GM11168 (cell line): Measurements from ENCODE around the gene NFIX.

Experiments
- in situ Hi-C: fragments of 300-500 bp; cut with MboI; formaldehyde crosslinking; loops from one replicate; pipeline ENCODE4 v1.12.0; 2022; ENCODE audit warnings: low sequenced_read_pairs; ENCODE audit not compliant: unreplicated experiment

Gene NFIX

DNA sequence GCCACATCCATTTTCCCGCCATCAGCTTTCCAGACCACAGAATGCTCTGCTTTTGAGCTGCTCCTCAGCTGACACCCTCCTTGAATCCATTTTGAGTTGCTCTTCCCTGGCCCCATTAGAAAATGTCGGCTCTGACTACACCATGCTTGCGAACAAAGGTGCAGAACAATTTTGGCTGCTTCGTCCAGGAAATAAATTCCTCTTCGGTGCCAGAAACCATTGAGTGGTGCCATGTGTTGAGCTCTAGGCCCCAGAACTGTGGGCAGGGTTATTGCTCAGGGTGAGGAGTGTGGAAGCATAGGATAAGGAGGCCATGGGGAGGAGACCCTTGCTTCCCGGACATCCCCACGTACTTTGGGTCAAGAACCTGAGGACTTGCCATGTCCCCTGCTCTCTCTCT, 52.1 kb downstream of the NFIX start:
- in situ Hi-C loops: loop anchor here (10.0 kb wide), 1 partner anchor 47 kb away; no protein-coding TSS in a partner anchor

DNA sequence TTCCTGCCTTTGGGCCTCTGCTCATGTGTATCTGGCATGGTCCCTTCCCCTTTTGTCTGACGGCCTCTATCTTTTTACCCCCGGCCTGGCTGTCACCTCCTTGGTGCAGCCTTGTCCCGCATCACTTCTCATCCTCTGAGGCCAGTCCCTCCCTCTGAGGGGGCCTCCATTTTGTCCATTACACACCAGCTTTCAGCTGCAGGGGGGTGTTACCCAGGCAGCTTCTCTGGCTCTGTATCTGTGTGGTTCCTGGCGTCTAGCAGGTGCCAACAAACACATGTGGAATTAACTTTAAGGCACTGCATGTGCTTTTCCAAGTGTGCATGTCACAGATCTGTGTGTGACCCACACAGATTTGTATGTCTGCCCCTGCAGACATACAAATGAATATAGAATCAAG, 55.0 kb downstream of the NFIX start:
- in situ Hi-C loops: no loop called here

DNA sequence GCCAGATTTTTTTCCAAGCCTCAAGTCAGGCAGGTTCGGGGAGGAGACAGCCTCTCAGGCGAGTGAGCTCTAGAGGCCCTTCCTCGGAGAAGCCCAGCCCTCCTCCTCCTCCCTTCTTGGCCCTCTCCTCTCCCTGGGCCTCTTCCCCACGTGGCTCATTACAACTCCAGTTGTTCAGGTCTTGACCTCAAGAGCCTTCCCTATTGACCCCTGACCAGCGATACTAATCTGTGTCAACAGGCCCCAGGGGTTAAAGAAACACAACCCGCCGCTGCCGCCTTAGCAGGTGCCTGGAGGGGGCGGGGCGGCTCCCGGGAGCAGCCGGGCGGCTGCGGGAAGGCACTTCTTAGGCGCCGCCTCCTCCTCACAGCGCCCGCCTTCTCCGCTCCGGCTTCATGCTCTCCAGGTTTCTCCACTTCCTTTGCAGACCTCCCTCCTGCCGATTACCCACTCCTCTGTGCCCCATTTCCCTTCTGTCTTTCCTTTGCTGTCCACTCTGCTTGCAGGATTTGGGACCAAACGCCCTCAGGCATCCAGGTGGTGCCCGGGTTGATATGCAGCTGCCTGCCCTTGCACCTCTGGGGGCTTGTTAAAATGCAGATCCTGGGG, 56.4 kb downstream of the NFIX start:
- in situ Hi-C loops: no loop called here

DNA sequence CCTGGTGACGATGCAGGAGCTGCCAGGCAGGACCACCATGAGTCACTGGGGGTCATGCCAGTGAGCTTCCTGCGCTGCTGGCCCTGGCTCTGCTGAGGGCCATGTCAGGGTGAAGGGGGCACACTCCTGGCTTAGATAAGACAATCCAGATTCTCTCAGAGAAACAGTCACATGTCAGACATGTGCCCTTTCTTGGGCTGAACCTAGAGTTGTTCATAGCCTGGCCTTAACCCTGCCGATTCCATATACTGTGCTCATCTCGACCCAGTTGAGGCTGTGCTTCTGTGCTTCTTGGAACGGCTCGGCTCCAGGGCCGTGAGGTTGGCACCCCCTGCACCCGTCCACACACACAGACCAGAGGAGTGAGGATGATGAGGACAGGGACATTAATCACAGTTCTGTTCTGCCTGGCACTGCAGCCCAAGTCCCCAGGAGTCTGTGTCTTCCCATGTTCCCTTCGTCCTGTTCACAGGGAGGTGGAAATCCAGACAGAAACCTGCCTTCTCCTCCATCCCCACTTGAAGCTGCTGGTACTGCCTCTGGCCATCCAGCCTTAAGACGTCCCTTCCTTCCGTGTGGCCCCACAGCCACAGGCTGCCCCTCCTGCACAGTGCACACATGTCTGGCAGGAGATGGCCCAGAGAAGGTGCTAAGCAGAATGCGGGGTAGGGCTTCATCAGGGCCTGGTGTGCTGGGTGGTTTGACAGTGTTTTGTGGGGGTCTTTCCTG, 57.3 kb downstream of the NFIX start:
- in situ Hi-C loops: no loop called here

DNA sequence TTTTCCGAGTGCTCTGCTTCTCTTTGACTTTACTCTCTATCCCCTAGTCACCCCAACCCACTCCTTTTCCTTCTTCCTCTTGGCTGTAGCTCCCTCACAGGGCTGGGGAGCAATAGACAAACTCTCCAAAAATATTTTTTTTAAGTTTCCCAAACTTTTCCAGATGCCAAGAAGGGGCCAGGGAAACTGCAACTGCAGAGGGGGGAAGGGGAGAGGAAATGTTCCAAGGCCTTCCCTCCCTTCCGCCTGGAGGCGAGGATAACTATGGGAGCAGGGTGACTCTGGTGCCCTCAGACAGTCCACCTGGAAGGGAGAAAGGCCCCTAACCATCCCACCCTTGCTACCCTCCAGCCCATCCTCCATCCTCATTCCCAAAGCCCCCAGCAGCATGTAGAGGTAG, 58.0 kb downstream of the NFIX start:
- in situ Hi-C loops: no loop called here

DNA sequence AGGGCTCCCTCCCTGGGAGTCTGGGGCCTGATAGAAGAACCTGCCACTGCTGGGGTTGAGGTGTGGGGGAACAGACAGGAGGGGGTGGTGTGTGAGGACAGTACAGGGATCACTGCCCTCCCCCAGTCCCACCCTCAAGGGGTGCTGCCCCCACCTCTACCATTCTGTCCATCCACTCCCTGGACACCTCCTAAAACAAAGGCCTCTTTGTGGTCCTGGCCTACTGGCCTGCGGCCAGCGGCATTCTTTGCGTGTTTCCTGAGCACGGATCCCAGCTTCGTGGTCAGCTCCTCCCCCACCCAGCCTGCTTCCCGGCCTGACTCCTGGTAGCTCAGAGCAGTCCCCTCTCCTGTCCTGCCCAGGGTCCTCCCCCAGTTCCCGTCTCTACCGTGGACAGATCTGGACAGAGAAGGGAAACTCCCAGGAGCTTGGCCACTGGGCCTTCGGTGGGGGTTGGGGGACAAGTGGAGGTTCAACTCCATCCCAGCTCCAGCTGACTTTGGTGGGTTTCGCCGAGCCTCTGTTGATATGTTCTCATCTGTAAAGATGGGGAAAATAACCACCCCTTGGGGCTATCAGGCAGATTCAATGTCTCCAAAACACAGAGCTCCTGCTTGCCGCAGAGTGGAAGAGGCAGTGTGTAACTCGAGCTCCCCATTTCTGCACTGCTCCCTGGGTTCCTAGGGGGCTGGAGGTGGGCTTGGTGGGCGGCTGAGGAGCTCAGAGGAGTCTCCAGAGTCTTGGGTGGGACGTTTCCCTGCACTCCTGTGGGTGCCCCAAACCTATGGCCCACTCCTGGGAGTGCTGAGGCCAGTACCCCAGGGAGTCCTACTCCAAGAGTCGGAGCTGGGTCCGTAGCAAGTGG, 58.7 kb downstream of the NFIX start:
- in situ Hi-C loops: no loop called here

DNA sequence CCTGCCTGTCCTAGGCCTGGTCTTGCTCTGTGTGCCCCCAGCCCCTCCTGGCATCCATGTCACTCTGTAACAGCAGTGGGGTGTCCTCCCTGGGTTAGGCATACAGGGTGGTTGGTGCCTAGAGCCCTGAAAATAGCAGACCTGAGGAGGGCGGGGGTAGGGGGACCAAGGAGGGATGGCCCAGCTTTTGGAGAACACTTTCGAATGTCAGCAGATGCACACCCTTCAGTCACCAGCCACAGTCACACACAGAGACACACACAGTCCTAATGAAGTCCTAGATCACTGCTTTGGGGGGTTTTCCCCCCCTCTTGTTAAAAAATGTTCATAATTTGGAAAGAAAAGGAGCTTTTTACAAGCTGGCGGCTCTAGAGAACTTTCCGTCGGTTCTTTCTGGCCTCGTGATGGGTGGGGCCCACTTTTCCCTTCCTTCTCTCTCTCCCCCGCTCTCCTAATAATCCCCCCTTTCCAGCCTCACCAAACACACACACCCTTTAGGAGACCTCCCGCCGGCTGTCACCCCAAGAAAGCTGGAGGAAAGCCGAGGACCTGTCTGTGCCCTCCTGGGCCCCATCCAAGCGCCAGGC, 59.4 kb downstream of the NFIX start:
- in situ Hi-C loops: no loop called here

DNA sequence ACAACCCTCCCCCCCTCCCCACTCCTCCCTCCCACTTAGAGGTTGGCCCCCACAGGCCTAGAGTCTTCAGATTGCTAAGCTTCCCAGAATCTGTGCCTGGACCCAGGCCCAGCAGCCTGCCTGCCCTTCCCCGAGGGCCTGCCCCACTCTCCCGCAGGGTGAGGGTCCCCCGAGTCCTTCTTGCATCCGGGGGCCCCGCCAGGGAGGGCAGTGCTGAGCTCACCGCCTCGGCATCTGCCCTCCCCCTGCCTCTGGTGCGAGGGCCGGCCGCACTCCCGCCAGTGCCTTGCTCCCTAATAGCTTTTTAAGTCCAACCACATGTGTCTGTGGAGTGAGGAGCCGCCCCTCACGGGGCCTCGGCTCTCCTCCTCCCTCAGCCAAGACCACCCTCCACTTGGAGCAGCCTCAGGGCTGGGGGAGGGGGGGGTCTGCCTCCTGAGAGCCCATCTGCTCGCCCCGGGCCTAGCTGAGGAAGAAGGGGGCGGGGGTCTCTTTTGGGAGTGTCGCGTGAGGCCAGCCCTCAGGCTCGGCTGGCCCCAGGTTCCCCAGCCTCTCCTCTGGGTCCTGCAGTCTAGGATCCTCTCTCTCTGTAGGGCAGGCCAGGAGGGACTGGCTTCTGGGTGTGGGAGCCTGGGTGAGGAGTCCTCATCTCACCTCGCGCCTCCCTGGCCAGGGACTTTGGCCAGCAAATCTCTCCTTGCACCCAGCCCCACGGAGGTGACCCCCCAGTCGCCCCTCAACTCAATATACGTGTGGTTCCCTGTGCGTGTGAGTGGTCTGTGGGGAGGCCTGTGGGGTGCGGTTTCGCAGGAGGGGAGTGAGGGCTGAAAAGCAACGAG, 60.2 kb downstream of the NFIX start:
- in situ Hi-C loops: no loop called here

DNA sequence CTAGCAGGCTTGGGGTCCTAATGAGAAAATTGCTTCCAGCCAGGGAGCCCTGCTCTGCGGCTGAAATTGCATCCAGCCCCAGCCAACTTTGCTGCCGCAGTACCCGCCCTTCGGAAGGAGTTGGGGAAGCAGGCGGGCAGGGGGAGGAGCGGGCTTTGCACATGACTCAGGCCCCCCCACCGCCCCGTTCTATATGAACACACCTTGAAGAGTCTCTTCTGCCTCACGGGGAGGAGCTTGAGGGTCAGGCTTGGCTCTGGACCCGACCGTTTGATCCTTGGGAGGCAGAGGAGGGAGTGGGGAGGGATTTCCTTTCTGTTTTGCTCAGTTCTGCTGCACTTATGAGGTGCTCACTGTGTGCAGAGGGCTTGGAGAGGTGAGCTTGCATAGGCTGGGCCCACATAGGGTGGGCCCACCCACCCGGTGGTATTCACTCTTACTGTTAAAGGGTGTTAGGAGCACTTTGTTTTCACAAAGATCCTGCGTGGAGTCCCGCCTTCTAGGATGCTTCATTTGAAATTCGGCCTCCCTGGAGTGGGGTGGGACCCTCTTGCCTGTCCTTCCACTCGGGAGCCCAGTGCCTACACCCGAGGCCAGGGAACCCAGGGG, 60.9 kb downstream of the NFIX start:
- in situ Hi-C loops: no loop called here

DNA sequence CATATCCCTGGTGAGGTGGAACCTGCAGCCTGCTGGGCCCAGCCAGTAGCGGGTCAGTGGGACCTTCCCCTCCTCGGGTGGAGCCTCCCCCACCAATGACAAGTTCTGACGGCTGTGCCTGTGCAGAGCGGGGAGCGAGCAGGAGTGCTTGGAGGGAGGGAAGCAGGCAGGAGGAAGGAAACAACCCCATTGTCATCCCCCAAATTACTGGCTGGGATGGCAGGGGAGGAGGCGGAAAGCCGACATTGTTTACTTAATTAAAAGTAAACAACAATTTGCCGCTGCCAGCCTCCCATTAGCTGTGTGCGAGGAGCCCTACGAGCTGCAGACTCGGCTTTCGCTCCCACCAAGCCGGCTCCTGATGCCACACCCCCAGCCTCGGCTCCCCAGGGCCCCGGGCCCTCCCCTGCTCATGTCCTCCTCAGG, 61.9 kb downstream of the NFIX start:
- in situ Hi-C loops: no loop called here

DNA sequence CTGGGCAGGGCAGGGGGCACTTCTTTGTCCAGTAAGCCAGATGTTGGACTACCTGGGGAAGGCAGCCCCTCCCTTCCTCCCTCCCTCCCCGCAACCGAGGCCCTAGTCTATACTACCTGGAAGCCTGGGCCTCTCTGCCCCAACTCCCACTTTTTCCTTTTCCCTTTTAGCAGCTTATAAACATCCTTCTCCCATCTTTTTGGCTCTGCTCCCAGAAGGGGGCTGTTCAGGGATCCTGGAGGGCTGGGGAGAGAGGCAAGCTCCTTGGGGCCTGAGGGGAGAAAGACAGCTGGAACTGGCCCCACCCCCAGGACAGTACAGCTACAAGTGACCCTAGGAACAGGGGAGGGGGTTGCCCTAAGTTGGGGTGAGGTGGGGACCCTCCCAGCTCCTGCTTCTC, 62.5 kb downstream of the NFIX start:
- in situ Hi-C loops: no loop called here

DNA sequence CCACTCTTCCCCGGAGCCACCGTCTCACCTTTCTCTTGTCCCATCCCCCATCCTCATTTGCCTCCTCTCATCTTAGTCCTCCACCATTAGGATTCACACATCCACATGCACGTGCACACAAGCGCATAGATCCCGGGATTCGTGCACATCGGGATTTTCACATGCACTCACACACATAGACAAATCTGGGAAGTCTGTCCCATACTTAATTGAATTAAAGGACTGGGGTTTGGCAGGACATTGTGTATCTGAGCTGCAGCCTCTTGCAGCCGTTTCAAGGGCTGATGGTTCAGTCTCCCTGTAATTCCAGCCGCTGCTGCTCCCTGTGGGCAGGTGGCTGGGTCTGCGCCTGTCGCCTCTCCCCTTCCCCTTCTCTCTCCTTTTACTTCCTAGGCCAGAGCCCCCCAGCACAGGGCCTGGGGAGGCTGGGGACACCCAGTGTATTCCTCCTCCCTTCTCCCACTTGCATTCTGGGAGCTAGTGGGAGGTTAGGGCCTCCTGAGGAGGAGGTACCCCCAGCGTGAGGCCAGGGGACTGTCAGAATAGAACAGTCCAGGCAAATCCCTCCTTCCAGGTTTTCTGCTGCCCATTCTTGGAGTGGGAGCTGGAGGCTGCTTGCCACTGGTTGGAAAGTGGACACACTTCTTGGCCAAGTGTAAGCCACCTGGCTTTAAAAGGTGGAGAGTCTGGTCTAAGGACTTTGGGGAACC, 63.8 kb downstream of the NFIX start:
- in situ Hi-C loops: no loop called here

DNA sequence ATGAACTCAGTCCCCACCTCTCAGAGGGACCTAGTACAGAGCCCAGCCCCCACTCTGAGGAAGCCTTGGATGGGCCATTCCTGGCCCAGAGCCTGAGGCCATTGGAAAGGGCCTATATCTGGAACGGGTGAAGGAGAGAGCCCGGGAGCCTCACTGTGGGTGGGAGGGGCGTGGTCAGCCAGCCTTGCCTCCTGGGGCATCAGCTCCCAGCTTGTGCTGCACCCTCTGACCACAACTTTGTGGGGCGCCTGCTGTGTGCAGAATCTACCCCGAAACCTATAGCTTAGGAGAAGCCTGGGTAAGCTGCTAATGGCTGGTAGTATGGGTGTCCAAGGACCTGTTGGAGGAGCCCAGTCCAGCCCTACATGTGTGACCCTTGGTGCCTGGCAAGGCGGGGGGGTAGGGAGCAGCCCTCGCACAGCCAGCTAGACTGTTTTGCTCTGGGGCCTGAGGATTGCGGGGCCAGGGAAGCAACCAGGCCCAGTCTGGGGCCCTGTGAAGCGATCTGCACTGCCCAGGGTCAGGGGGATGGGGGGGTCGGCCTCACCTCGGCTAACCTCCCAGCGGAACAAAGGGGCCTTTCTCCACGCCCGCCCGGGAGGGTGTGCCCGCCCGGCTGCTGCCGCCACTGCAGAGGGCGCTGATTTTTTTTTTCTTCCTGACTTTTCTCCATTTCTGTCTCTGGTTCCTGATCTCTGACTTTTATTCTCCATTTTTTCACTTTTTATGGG, 65.1 kb downstream of the NFIX start:
- in situ Hi-C loops: no loop called here

DNA sequence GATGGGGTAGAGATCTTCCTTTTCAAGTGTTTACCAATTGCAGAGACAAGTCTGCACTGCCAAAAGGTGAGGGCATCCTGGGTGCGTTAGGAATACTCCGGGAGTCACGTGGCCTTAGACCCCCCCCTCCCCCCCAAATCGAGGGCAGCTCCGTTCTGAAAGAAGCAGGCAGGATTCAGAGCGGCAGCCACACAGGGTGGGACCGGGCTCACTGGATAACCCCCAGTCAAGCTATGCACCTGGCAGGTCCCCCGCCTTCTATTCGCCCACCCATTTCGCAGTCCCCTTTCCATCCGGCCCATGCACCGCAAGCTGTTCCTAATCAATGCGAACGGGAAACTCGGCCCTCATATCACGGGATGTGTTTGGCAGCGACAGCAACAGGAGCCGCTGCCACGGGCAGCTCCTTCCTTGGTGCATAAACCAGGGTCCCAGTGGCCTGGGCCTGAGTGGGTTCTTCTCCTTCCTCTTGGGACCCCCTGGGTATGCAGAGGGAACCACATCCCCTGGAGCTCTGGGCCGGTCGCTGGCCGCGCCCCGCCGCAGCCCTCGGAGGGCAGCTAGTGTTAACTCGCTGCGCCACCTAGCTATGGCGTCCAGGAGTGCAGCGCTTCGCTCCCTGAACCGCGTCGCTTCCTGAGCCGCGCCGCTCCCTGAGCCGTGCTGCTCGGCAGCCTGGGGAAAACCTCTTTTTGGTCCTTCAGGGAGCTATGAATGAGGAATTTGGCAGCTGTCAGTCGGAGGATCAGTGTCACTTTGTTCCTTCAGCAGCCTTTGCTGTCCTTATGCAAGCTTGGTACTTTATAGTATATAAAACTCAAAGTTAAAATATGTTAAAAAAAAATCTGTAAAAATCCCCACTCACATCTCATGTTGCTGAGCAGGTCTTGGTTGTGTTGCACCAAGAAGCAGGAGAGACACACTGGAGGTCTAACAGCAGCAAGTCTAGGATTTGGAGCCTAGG, 66.0 kb downstream of the NFIX start:
- in situ Hi-C loops: no loop called here

DNA sequence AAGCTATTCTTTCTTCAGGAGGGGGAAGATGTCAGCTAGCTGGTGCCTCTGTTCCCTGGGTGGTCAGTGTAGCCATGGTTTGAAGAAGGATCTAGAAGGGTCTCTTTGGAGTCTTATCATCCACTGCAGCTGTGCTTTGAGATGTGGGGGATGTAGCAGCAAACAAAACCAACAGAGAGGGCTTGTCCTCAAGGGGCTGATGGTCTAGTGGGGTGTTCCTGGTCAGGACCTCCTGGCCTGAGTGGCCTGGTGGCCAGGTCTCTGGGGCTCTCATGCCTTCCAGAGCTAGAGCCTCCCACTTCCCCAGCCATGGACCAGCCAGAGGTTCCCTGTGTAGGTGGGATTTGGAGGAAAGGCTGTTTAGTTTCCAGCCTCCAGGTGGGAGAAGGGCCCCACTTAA, 67.0 kb downstream of the NFIX start:
- in situ Hi-C loops: no loop called here

DNA sequence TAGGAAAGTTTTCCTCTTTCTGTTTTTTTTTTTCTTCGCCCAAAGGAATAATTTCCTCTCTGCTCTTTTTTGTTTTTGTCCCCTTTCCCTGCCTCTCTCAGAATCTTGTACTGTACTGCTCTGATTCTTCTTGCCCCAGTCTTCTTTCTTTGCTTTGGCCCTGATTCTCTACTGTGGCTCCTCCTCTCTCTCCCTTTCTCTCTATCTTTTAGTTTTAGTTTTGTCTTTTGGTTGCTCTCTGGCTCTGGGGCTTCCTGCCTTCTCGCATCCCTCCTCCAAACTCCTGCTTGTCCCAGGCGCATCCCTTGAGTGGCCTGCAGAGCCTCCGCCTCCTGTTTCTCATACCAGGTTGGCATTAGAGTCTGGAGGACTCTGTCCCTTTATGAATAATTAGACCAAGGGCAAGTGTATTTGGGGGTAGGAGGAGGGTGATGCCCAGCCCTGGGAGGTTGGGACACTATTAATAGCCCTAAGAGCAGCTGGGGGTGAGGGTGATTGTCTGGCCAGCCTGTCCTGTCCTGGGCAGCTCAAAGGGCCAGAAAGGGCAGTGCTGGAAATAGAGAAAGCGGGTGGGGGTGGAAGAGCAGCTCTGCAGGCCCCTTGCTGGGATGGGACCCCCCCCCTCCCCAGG, 68.3 kb downstream of the NFIX start:
- in situ Hi-C loops: no loop called here

DNA sequence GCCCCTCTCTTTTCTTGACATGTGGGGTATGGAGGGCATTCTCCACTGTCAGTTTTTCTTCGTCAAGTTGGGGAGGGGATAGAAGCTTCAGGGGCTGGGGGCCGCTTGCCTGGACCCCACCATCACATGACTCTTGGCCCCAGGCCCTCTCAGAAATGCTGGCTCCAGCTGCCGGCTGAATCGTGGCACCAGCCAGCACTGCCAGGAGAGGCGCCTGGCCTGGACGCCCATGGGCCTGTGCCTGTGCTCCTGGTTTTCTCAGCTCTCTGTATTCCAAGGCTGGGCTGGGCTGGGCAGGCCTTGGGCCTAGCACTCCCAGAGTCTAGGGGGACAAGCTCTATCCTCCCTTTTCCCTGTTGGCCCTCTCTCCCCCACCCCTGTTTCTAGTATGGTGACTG, 68.8 kb downstream of the NFIX start:
- in situ Hi-C loops: no loop called here
